SW 1271 (cell line): ENCODE measurements around the gene FRMD4B.
"Not testable (repeated sequence)": the region's sequence is repeated elsewhere in the genome, so short reads cannot be mapped to it uniquely, and the experiment has no call there.

Experiments
- DNase-seq, 2 experiments: peaks; one replicate each; lab custom pipeline; 2025; lab: John Stamatoyannopoulos, UW

The FRMD4B gene

GRCh38 chr3:69322512-69322911, 63.4 kb downstream of the FRMD4B start:
- not testable (repeated sequence) for DNase-seq

GRCh38 chr3:69322158-69322509, 63.8 kb downstream of the FRMD4B start:
- DNase-seq: no peak

GRCh38 chr3:69321301-69322157, 64.4 kb downstream of the FRMD4B start:
- DNase-seq: no peak

- DNase-seq: no peak
These were observed 65.0 kb downstream of the FRMD4B start for GRCh38 chr3:69320871-69321271.

- DNase-seq: no peak
These were observed 66.2 kb downstream of the FRMD4B start for GRCh38 chr3:69319652-69320051.

GRCh38 chr3:69318410-69318809, 67.5 kb downstream of the FRMD4B start:
- no peak for DNase-seq

GRCh38 chr3:69313251-69313650, 72.6 kb downstream of the FRMD4B start:
- no peak for DNase-seq

GRCh38 chr3:69309814-69310213, 76.1 kb downstream of the FRMD4B start:
- peak in 1 of 2 experiments; percentile 12 for DNase-seq

GRCh38 chr3:69306239-69307185, 79.4 kb downstream of the FRMD4B start:
- peak in 1 of 2 experiments; percentile 49 for DNase-seq

- no peak for DNase-seq
These were observed 80.9 kb downstream of the FRMD4B start for GRCh38 chr3:69305011-69305410.

- no peak for DNase-seq
These were observed 81.5 kb downstream of the FRMD4B start for GRCh38 chr3:69304396-69304795.

- DNase-seq: no peak
These were observed 85.6 kb downstream of the FRMD4B start for GRCh38 chr3:69300296-69300695.

GRCh38 chr3:69299344-69299743, 86.5 kb downstream of the FRMD4B start:
- DNase-seq: no peak

- no peak for DNase-seq
These were observed 88.4 kb downstream of the FRMD4B start for GRCh38 chr3:69297501-69297900.

- DNase-seq: no peak
These were observed 88.9 kb downstream of the FRMD4B start for GRCh38 chr3:69296995-69297394.

GRCh38 chr3:69294014-69294766, 91.7 kb downstream of the FRMD4B start:
- no peak for DNase-seq

GRCh38 chr3:69292959-69293574, 92.8 kb downstream of the FRMD4B start:
- no peak for DNase-seq

- DNase-seq: no peak
These were observed 93.7 kb downstream of the FRMD4B start for GRCh38 chr3:69292185-69292584.

- DNase-seq: no peak
These were observed 95.5 kb downstream of the FRMD4B start for GRCh38 chr3:69290430-69290829.

- DNase-seq: no peak
These were observed 95.9 kb downstream of the FRMD4B start for GRCh38 chr3:69290006-69290405.

- no peak for DNase-seq
These were observed 97.6 kb downstream of the FRMD4B start for GRCh38 chr3:69288161-69288895.
